ENCODE data around the gene C11orf16. TPM values are rescaled to one million over a fixed set of nuclear protein-coding genes. Genes with fewer than 3 reads are reported as not detected.

Gene C11orf16
- total and polyA plus RNA-seq, 4 donors, result not detected

DNA sequence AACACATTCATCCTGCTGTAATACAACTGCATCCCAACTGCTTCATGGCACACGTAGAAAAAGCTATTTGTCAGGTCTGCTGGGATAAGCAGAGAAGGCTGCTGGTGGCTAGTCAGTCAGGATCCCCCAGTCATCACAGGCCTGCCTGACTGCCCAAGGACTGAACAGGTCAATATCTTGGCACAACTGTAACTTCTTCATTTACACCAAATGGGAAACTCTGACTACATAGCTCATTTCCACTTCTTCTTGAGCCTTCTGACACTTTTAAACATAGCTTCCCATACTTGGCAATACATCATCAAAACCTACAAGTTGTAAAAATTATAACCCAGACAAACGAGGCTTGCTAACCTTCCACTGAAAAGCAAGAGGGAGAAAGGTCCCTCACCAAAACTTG lies 28.7 kb upstream of the C11orf16 start:
- WGBS, result 67% methylated on average over 2 of the region's 2 CpGs
- Histone ChIP-seq H3K9me3 (ENCODE audit: control insufficient read depth in 4 of 4, low read length in 3 of 4) (no peaks in the 10 kb centered on the region), H3K36me3 (ENCODE audit: control insufficient read depth in 4 of 4, insufficient read depth in 3 of 4, low read depth in 1 of 4, low read length in 3 of 4) (peaks cover 0 to 2% (median 0%) of the 10 kb centered on the region in 4 donors), H3K9ac (ENCODE audit: low read depth in 1 of 2, low read length in 2 of 2) (no peak overlapping the region), H3K27me3 (ENCODE audit: control insufficient read depth in 4 of 4, insufficient read depth in 4 of 4, low read length in 3 of 4) (no peaks in the 10 kb centered on the region), H3K4me3 (ENCODE audit: low read depth in 1 of 3, low read length in 3 of 3) (no peak overlapping the region), H3K27ac (ENCODE audit: low read depth in 1 of 2, low read length in 2 of 2) (no peak overlapping the region), H3K4me1 (ENCODE audit: control insufficient read depth in 4 of 4, insufficient read depth in 4 of 4, low read length in 3 of 4) (peaks cover 9 to 35% (median 24%) of the 10 kb centered on the region in 4 donors)
- DNase-seq (ENCODE audit: low spot score), result no peak
- TF ChIP-seq RXRA (IDR thresholded peaks at IDR 0.05) (no peak), FOXA1 (IDR thresholded peaks at IDR 0.05) (no peak), RAD21 (IDR thresholded peaks at IDR 0.05) (no peak), HNF4G (IDR thresholded peaks at IDR 0.05) (no peak), JUND (IDR thresholded peaks at IDR 0.05) (no peak), NR2F2 (IDR thresholded peaks at IDR 0.05) (no peak), GABPA (IDR thresholded peaks at IDR 0.05 in 1 of 2, conservative IDR thresholded peaks at IDR 0.05 in 1 of 2) (no peak), HNF4A (conservative IDR thresholded peaks at IDR 0.05) (no peak), FOXA2 (IDR thresholded peaks at IDR 0.05) (no peak), EGR1 (IDR thresholded peaks at IDR 0.05; ENCODE audit: low read depth in 2 of 2) (no peak), YY1 (IDR thresholded peaks at IDR 0.05) (no peak), TAF1 (conservative IDR thresholded peaks at IDR 0.05) (no peak)
- TF ChIP-seq, protein P1, sequence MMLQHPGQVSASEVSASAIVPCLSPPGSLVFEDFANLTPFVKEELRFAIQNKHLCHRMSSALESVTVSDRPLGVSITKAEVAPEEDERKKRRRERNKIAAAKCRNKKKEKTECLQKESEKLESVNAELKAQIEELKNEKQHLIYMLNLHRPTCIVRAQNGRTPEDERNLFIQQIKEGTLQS (IDR thresholded peaks at IDR 0.05), result no peak
- TF ChIP-seq, protein P2, sequence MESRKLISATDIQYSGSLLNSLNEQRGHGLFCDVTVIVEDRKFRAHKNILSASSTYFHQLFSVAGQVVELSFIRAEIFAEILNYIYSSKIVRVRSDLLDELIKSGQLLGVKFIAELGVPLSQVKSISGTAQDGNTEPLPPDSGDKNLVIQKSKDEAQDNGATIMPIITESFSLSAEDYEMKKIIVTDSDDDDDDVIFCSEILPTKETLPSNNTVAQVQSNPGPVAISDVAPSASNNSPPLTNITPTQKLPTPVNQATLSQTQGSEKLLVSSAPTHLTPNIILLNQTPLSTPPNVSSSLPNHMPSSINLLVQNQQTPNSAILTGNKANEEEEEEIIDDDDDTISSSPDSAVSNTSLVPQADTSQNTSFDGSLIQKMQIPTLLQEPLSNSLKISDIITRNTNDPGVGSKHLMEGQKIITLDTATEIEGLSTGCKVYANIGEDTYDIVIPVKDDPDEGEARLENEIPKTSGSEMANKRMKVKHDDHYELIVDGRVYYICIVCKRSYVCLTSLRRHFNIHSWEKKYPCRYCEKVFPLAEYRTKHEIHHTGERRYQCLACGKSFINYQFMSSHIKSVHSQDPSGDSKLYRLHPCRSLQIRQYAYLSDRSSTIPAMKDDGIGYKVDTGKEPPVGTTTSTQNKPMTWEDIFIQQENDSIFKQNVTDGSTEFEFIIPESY (IDR thresholded peaks at IDR 0.05), result no peak
- TF ChIP-seq, protein P3, sequence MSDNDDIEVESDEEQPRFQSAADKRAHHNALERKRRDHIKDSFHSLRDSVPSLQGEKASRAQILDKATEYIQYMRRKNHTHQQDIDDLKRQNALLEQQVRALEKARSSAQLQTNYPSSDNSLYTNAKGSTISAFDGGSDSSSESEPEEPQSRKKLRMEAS (IDR thresholded peaks at IDR 0.05), result no peak
- TF ChIP-seq, protein P4, sequence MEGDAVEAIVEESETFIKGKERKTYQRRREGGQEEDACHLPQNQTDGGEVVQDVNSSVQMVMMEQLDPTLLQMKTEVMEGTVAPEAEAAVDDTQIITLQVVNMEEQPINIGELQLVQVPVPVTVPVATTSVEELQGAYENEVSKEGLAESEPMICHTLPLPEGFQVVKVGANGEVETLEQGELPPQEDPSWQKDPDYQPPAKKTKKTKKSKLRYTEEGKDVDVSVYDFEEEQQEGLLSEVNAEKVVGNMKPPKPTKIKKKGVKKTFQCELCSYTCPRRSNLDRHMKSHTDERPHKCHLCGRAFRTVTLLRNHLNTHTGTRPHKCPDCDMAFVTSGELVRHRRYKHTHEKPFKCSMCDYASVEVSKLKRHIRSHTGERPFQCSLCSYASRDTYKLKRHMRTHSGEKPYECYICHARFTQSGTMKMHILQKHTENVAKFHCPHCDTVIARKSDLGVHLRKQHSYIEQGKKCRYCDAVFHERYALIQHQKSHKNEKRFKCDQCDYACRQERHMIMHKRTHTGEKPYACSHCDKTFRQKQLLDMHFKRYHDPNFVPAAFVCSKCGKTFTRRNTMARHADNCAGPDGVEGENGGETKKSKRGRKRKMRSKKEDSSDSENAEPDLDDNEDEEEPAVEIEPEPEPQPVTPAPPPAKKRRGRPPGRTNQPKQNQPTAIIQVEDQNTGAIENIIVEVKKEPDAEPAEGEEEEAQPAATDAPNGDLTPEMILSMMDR (IDR thresholded peaks at IDR 0.05; ENCODE audit: low read depth, low read length, missing input control), result no peak
- TF ChIP-seq, protein P5, sequence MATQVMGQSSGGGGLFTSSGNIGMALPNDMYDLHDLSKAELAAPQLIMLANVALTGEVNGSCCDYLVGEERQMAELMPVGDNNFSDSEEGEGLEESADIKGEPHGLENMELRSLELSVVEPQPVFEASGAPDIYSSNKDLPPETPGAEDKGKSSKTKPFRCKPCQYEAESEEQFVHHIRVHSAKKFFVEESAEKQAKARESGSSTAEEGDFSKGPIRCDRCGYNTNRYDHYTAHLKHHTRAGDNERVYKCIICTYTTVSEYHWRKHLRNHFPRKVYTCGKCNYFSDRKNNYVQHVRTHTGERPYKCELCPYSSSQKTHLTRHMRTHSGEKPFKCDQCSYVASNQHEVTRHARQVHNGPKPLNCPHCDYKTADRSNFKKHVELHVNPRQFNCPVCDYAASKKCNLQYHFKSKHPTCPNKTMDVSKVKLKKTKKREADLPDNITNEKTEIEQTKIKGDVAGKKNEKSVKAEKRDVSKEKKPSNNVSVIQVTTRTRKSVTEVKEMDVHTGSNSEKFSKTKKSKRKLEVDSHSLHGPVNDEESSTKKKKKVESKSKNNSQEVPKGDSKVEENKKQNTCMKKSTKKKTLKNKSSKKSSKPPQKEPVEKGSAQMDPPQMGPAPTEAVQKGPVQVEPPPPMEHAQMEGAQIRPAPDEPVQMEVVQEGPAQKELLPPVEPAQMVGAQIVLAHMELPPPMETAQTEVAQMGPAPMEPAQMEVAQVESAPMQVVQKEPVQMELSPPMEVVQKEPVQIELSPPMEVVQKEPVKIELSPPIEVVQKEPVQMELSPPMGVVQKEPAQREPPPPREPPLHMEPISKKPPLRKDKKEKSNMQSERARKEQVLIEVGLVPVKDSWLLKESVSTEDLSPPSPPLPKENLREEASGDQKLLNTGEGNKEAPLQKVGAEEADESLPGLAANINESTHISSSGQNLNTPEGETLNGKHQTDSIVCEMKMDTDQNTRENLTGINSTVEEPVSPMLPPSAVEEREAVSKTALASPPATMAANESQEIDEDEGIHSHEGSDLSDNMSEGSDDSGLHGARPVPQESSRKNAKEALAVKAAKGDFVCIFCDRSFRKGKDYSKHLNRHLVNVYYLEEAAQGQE (IDR thresholded peaks at IDR 0.05), result no peak
